Nephron progenitor cell (in vitro differentiated cells): ENCODE results near the gene POLD4.
"Not testable (repeated sequence)": the region's sequence is repeated elsewhere in the genome, so short reads cannot be mapped to it uniquely, and the experiment has no call there.

Experiments
- DNase-seq: peaks from one replicate; pipeline ENCODE4 v3.0.0; 2021
- H3K27ac Mint-ChIP-seq: 2 replicates; pipeline ENCODE4 v1.8.0; 2021; ENCODE audit warnings: mild to moderate bottlenecking, moderate library complexity, mixed read lengths
- H3K27me3 Mint-ChIP-seq: 2 replicates; pipeline ENCODE4 v1.8.0; 2021; ENCODE audit warnings: mild to moderate bottlenecking, low read depth, mixed read lengths; ENCODE audit not compliant: poor library complexity
- H3K36me3 Mint-ChIP-seq: 2 replicates; pipeline ENCODE4 v1.8.0; 2021; ENCODE audit warnings: low read depth, mixed read lengths
- H3K4me1 Mint-ChIP-seq: 2 replicates; pipeline ENCODE4 v1.8.0; 2021; ENCODE audit warnings: mixed read lengths
- H3K4me3 Mint-ChIP-seq: 2 replicates; pipeline ENCODE4 v1.8.0; 2021; ENCODE audit warnings: mild to moderate bottlenecking, moderate library complexity, mixed read lengths
- H3K9me3 Mint-ChIP-seq: 2 replicates; pipeline ENCODE4 v1.8.0; 2021; ENCODE audit warnings: mild to moderate bottlenecking, moderate library complexity, mixed read lengths
- CTCF ChIP-seq: fragments of 200-600 bp; sonication (generic); IDR thresholded peaks from 2 replicates; pipeline ENCODE4 v1.5.0; 2021; ENCODE audit warnings: antibody characterized with exemption

The POLD4 gene

GRCh38 chr11:67353317-67354074 lies at the start of gene POLD4:
POLD4 (minus strand) TSS chr11:67353546; CDS start chr11:67353399, 147 bp downstream.
- Mint-ChIP-seq H3K27me3 (peaks cover 6% of the 10 kb centered on the region), H3K27ac (peak within 1 kb of the TSS; percentile 98), H3K36me3 (no peaks in the 10 kb centered on the region), H3K4me3 (peak within 1 kb of the TSS; percentile 84), H3K9me3 (no peaks in the 10 kb centered on the region), H3K4me1 (peaks cover 79% of the 10 kb centered on the region)
- DNase-seq: peak; percentile 98
- TF ChIP-seq CTCF: no peak

- H3K9me3 Mint-ChIP-seq: not testable (repeated sequence)
Observed at GRCh38 chr11:67403085-67403484, 49.7 kb upstream of the POLD4 start.

GRCh38 chr11:67402192-67402839 lies 49.0 kb upstream of the POLD4 start:
- H3K27ac Mint-ChIP-seq, H3K36me3 Mint-ChIP-seq, H3K9me3 Mint-ChIP-seq, H3K4me3 Mint-ChIP-seq, DNase-seq, H3K27me3 Mint-ChIP-seq: not testable (repeated sequence)
- H3K4me1 Mint-ChIP-seq: peaks cover 41% of the 10 kb centered on the region

More at GRCh38 chr11:67403085-67403484, 49.7 kb upstream of the POLD4 start:
- Mint-ChIP-seq H3K4me1 (peaks cover 40% of the 10 kb centered on the region), H3K27ac (peak overlapping the region; percentile 93)
- not testable (repeated sequence) for H3K36me3 Mint-ChIP-seq, DNase-seq, H3K4me3 Mint-ChIP-seq, H3K27me3 Mint-ChIP-seq

GRCh38 chr11:67401495-67402191 lies 48.3 kb upstream of the POLD4 start, which contains the start of gene PPP1CA:
PPP1CA (minus strand) TSS chr11:67401858; CDS start chr11:67401782, 76 bp downstream.
- H3K4me1 Mint-ChIP-seq: peaks cover 44% of the 10 kb centered on the region
- no peaks in the 10 kb centered on the region for H3K27me3 Mint-ChIP-seq
- H3K9me3 Mint-ChIP-seq: no peaks in the 10 kb centered on the region
- peak; percentile 23 for TF ChIP-seq CTCF
- H3K36me3 Mint-ChIP-seq: peaks cover 4% of the 10 kb centered on the region
- peak; percentile 94 for DNase-seq
- H3K4me3 Mint-ChIP-seq: peak within 1 kb of the TSS; percentile 85
- no peak within 1 kb of the TSS for H3K27ac Mint-ChIP-seq

GRCh38 chr11:67400942-67401494 lies 47.7 kb upstream of the POLD4 start:
- H3K4me1 Mint-ChIP-seq: peaks cover 50% of the 10 kb centered on the region
- peak overlapping the region; percentile 85 for H3K4me3 Mint-ChIP-seq
- no peak overlapping the region for H3K27ac Mint-ChIP-seq
- no peaks in the 10 kb centered on the region for H3K27me3 Mint-ChIP-seq
- no peaks in the 10 kb centered on the region for H3K9me3 Mint-ChIP-seq
- H3K36me3 Mint-ChIP-seq: peaks cover 8% of the 10 kb centered on the region
- no peak for TF ChIP-seq CTCF
- DNase-seq: no peak

- Mint-ChIP-seq H3K27me3 (no peaks in the 10 kb centered on the region), H3K9me3 (no peaks in the 10 kb centered on the region), H3K4me1 (peaks cover 50% of the 10 kb centered on the region), H3K36me3 (peaks cover 8% of the 10 kb centered on the region), H3K4me3 (peak overlapping the region; percentile 85), H3K27ac (no peak overlapping the region)
- no peak for TF ChIP-seq CTCF
- DNase-seq: no peak
Observed at GRCh38 chr11:67400251-67400941, 47.0 kb upstream of the POLD4 start.
